Measurements from ENCODE around the gene AP1G2.

AP1G2 gene

GRCh38 chr14:23600322-23600707 lies 32.7 kb upstream of the AP1G2 start:
- no peak for TF ChIP-seq EGR1 (IDR thresholded peaks at IDR 0.05)
- TF ChIP-seq USF1 (IDR thresholded peaks at IDR 0.05), result no peak
- TF ChIP-seq TAF1 (IDR thresholded peaks at IDR 0.05; ENCODE audit: low read depth), result no peak
- TF ChIP-seq FOXM1 (IDR thresholded peaks at IDR 0.05; ENCODE audit: borderline replicate concordance, low read depth), result no peak
- no peak for TF ChIP-seq CREB1 (IDR thresholded peaks at IDR 0.05; ENCODE audit: low read depth)
- TF ChIP-seq NFIC (IDR thresholded peaks at IDR 0.05), result no peak
- TF ChIP-seq TCF12 (IDR thresholded peaks at IDR 0.05; ENCODE audit: low read depth), result no peak
- TF ChIP-seq CEBPB (IDR thresholded peaks at IDR 0.05), result no peak
- TF ChIP-seq TEAD4 (IDR thresholded peaks at IDR 0.05), result no peak
- TF ChIP-seq EP300 (IDR thresholded peaks at IDR 0.05; ENCODE audit: borderline replicate concordance), result no peak
- no peak for TF ChIP-seq REST (IDR thresholded peaks at IDR 0.05; ENCODE audit: low read depth)
- TF ChIP-seq MAX (IDR thresholded peaks at IDR 0.05), result no peak
- no peak for TF ChIP-seq ZBTB7A (IDR thresholded peaks at IDR 0.05; ENCODE audit: low read depth)
- TF ChIP-seq RAD21 (IDR thresholded peaks at IDR 0.05; ENCODE audit: low read depth), result no peak
- no peak for TF ChIP-seq YY1 (IDR thresholded peaks at IDR 0.05; ENCODE audit: low read depth)

- TF ChIP-seq ZBTB7A (IDR thresholded peaks at IDR 0.05; ENCODE audit: low read depth) (no peak), YY1 (IDR thresholded peaks at IDR 0.05; ENCODE audit: low read depth) (no peak), FOXM1 (IDR thresholded peaks at IDR 0.05; ENCODE audit: borderline replicate concordance, low read depth) (no peak), CREB1 (IDR thresholded peaks at IDR 0.05; ENCODE audit: low read depth) (no peak), MAX (IDR thresholded peaks at IDR 0.05) (no peak), RAD21 (IDR thresholded peaks at IDR 0.05; ENCODE audit: low read depth) (no peak)
Measured at GRCh38 chr14:23590198-23590597, 22.6 kb upstream of the AP1G2 start.

GRCh38 chr14:23589606-23590005 lies 22.0 kb upstream of the AP1G2 start:
- TF ChIP-seq NFIC (IDR thresholded peaks at IDR 0.05) (no peak), YY1 (IDR thresholded peaks at IDR 0.05; ENCODE audit: low read depth) (no peak), TAF1 (IDR thresholded peaks at IDR 0.05; ENCODE audit: low read depth) (no peak), FOXM1 (IDR thresholded peaks at IDR 0.05; ENCODE audit: borderline replicate concordance, low read depth) (no peak), CEBPB (IDR thresholded peaks at IDR 0.05) (no peak), TCF12 (IDR thresholded peaks at IDR 0.05; ENCODE audit: low read depth) (no peak), USF1 (IDR thresholded peaks at IDR 0.05) (no peak), TEAD4 (IDR thresholded peaks at IDR 0.05) (no peak), RAD21 (IDR thresholded peaks at IDR 0.05; ENCODE audit: low read depth) (no peak), MAX (IDR thresholded peaks at IDR 0.05) (no peak), CREB1 (IDR thresholded peaks at IDR 0.05; ENCODE audit: low read depth) (no peak), EGR1 (IDR thresholded peaks at IDR 0.05) (no peak), EP300 (IDR thresholded peaks at IDR 0.05; ENCODE audit: borderline replicate concordance) (no peak), REST (IDR thresholded peaks at IDR 0.05; ENCODE audit: low read depth) (no peak), ZBTB7A (IDR thresholded peaks at IDR 0.05; ENCODE audit: low read depth) (no peak)

GRCh38 chr14:23588884-23589598 lies 21.4 kb upstream of the AP1G2 start:
- no peak for TF ChIP-seq CREB1 (IDR thresholded peaks at IDR 0.05; ENCODE audit: low read depth)
- peak; percentile 53; the same call in 1 of the 2 replicates for TF ChIP-seq ZBTB7A (IDR thresholded peaks at IDR 0.05; ENCODE audit: low read depth)
- TF ChIP-seq NFIC (IDR thresholded peaks at IDR 0.05), result peak; percentile 82
- TF ChIP-seq RAD21 (IDR thresholded peaks at IDR 0.05; ENCODE audit: low read depth), result peak; percentile 78

GRCh38 chr14:23582906-23583760 lies 15.5 kb upstream of the AP1G2 start:
- no peak for TF ChIP-seq RAD21 (IDR thresholded peaks at IDR 0.05; ENCODE audit: low read depth)
- no peak for TF ChIP-seq CEBPB (IDR thresholded peaks at IDR 0.05)
- TF ChIP-seq NFIC (IDR thresholded peaks at IDR 0.05), result no peak
- TF ChIP-seq REST (IDR thresholded peaks at IDR 0.05; ENCODE audit: low read depth), result no peak
- no peak for TF ChIP-seq FOXM1 (IDR thresholded peaks at IDR 0.05; ENCODE audit: borderline replicate concordance, low read depth)
- no peak for TF ChIP-seq CREB1 (IDR thresholded peaks at IDR 0.05; ENCODE audit: low read depth)
- no peak for TF ChIP-seq TAF1 (IDR thresholded peaks at IDR 0.05; ENCODE audit: low read depth)
- no peak for TF ChIP-seq USF1 (IDR thresholded peaks at IDR 0.05)
- TF ChIP-seq EP300 (IDR thresholded peaks at IDR 0.05; ENCODE audit: borderline replicate concordance), result no peak
- no peak for TF ChIP-seq ZBTB7A (IDR thresholded peaks at IDR 0.05; ENCODE audit: low read depth)
- no peak for TF ChIP-seq TCF12 (IDR thresholded peaks at IDR 0.05; ENCODE audit: low read depth)
- no peak for TF ChIP-seq TEAD4 (IDR thresholded peaks at IDR 0.05)
- TF ChIP-seq EGR1 (IDR thresholded peaks at IDR 0.05), result no peak
- no peak for TF ChIP-seq MAX (IDR thresholded peaks at IDR 0.05)
- no peak for TF ChIP-seq YY1 (IDR thresholded peaks at IDR 0.05; ENCODE audit: low read depth)

Measured in Ishikawa (cell line).